Nephron progenitor cell (in vitro differentiated cells): ENCODE results near the gene OR5T1.

ENCODE experiments used
- DNase-seq: peaks from one replicate; pipeline ENCODE4 v3.0.0; 2021
- H3K27ac Mint-ChIP-seq: 2 replicates; pipeline ENCODE4 v1.8.0; 2021; ENCODE audit warnings: mild to moderate bottlenecking, moderate library complexity, mixed read lengths
- H3K27me3 Mint-ChIP-seq: 2 replicates; pipeline ENCODE4 v1.8.0; 2021; ENCODE audit warnings: mild to moderate bottlenecking, low read depth, mixed read lengths; ENCODE audit not compliant: poor library complexity
- H3K36me3 Mint-ChIP-seq: 2 replicates; pipeline ENCODE4 v1.8.0; 2021; ENCODE audit warnings: low read depth, mixed read lengths
- H3K4me1 Mint-ChIP-seq: 2 replicates; pipeline ENCODE4 v1.8.0; 2021; ENCODE audit warnings: mixed read lengths
- H3K4me3 Mint-ChIP-seq: 2 replicates; pipeline ENCODE4 v1.8.0; 2021; ENCODE audit warnings: mild to moderate bottlenecking, moderate library complexity, mixed read lengths
- H3K9me3 Mint-ChIP-seq: 2 replicates; pipeline ENCODE4 v1.8.0; 2021; ENCODE audit warnings: mild to moderate bottlenecking, moderate library complexity, mixed read lengths
- CTCF ChIP-seq: fragments of 200-600 bp; sonication (generic); IDR thresholded peaks from 2 replicates; pipeline ENCODE4 v1.5.0; 2021; ENCODE audit warnings: antibody characterized with exemption

OR5T1 gene

GRCh38 chr11:56273854-56274253, at the start of gene OR5T1:
OR5T1 (plus strand) TSS chr11:56274154; CDS start chr11:56275639, 1,485 bp downstream.
- TF ChIP-seq CTCF = no peak
- Mint-ChIP-seq H3K9me3 (no peaks in the 10 kb centered on the region), H3K36me3 (no peaks in the 10 kb centered on the region), H3K4me1 (no peaks in the 10 kb centered on the region), H3K27me3 (no peaks in the 10 kb centered on the region), H3K4me3 (no peak within 1 kb of the TSS), H3K27ac (no peak within 1 kb of the TSS)
- no peak for DNase-seq

GRCh38 chr11:56234155-56234554, 39.8 kb upstream of the OR5T1 start, which contains the start of gene OR5T2:
OR5T2 (minus strand) TSS chr11:56234255; CDS start chr11:56233062, 1,193 bp downstream.
- DNase-seq = no peak
- Mint-ChIP-seq H3K4me3 (no peak within 1 kb of the TSS), H3K36me3 (no peaks in the 10 kb centered on the region), H3K9me3 (no peaks in the 10 kb centered on the region), H3K27me3 (no peaks in the 10 kb centered on the region), H3K27ac (no peak within 1 kb of the TSS), H3K4me1 (no peaks in the 10 kb centered on the region)
- no peak for TF ChIP-seq CTCF

- no peak within 1 kb of the TSS for H3K4me3 Mint-ChIP-seq
- no peaks in the 10 kb centered on the region for H3K4me1 Mint-ChIP-seq
- no peaks in the 10 kb centered on the region for H3K27me3 Mint-ChIP-seq
- no peak for DNase-seq
- H3K36me3 Mint-ChIP-seq = no peaks in the 10 kb centered on the region
- no peak for TF ChIP-seq CTCF
- no peaks in the 10 kb centered on the region for H3K9me3 Mint-ChIP-seq
- H3K27ac Mint-ChIP-seq = no peak within 1 kb of the TSS
Observed at GRCh38 chr11:56251954-56252353, 22.0 kb upstream of the OR5T1 start, which contains the start of gene OR5T3. OR5T3 (plus strand) TSS chr11:56252254; CDS start chr11:56252254, 0 bp downstream.

GRCh38 chr11:56271092-56271491, 2.9 kb upstream of the OR5T1 start:
- H3K4me1 Mint-ChIP-seq = no peaks in the 10 kb centered on the region
- H3K9me3 Mint-ChIP-seq = peaks cover 11% of the 10 kb centered on the region
- TF ChIP-seq CTCF = no peak
- no peak overlapping the region for H3K4me3 Mint-ChIP-seq
- DNase-seq = no peak
- no peaks in the 10 kb centered on the region for H3K36me3 Mint-ChIP-seq
- no peaks in the 10 kb centered on the region for H3K27me3 Mint-ChIP-seq
- no peak overlapping the region for H3K27ac Mint-ChIP-seq

- Mint-ChIP-seq H3K4me3 (no peak within 1 kb of the TSS), H3K27ac (no peak within 1 kb of the TSS), H3K4me1 (no peaks in the 10 kb centered on the region), H3K9me3 (no peaks in the 10 kb centered on the region), H3K27me3 (peaks cover 3% of the 10 kb centered on the region), H3K36me3 (no peaks in the 10 kb centered on the region)
- DNase-seq = no peak
- TF ChIP-seq CTCF = no peak
Observed at GRCh38 chr11:56292154-56292553, 18.2 kb downstream of the OR5T1 start, which contains the start of gene OR8H1. OR8H1 (minus strand) TSS chr11:56292254; CDS start chr11:56291062, 1,192 bp downstream.

GRCh38 chr11:56296898-56297297, 22.9 kb downstream of the OR5T1 start:
- no peaks in the 10 kb centered on the region for H3K4me1 Mint-ChIP-seq
- no peaks in the 10 kb centered on the region for H3K36me3 Mint-ChIP-seq
- H3K9me3 Mint-ChIP-seq = no peaks in the 10 kb centered on the region
- H3K27ac Mint-ChIP-seq = no peak overlapping the region
- DNase-seq = no peak
- no peak overlapping the region for H3K4me3 Mint-ChIP-seq
- no peak for TF ChIP-seq CTCF
- H3K27me3 Mint-ChIP-seq = no peaks in the 10 kb centered on the region
